Stimulated activated CD4-positive, alpha-beta T cell treated with anti-CD3 and anti-CD28 coated beads, Interleukin-2, amount 100 ng/mL, for 24 hours (primary cell): ENCODE results near the gene SLC29A3.

ENCODE experiments used
- DNase-seq, 2 donors: peaks; one replicate each; pipeline ENCODE4 v3.0.0-alpha.2; 2020

Gene SLC29A3

GRCh38 chr10:71301371-71301916 is 17.6 kb upstream of the SLC29A3 start:
- no peak for DNase-seq

GRCh38 chr10:71302451-71302850 is 16.6 kb upstream of the SLC29A3 start:
- no peak for DNase-seq

- DNase-seq = no peak
These were observed 16.0 kb upstream of the SLC29A3 start for GRCh38 chr10:71302874-71303568.

- no peak for DNase-seq
These were observed 15.5 kb upstream of the SLC29A3 start for GRCh38 chr10:71303569-71303907.

- DNase-seq = no peak
These were observed 14.1 kb upstream of the SLC29A3 start for GRCh38 chr10:71304914-71305313.

GRCh38 chr10:71306979-71307378 is 12.1 kb upstream of the SLC29A3 start:
- DNase-seq = no peak

- no peak for DNase-seq
These were observed 11.5 kb upstream of the SLC29A3 start for GRCh38 chr10:71307469-71308085.

- DNase-seq = no peak
These were observed 10.8 kb upstream of the SLC29A3 start for GRCh38 chr10:71308244-71308643.

GRCh38 chr10:71308985-71309384 is 10.1 kb upstream of the SLC29A3 start:
- no peak for DNase-seq

- DNase-seq = no peak
These were observed 9.1 kb upstream of the SLC29A3 start for GRCh38 chr10:71309919-71310318.

GRCh38 chr10:71312220-71312619 is 6.8 kb upstream of the SLC29A3 start:
- no peak for DNase-seq

GRCh38 chr10:71312811-71313789 is 6.0 kb upstream of the SLC29A3 start:
- no peak for DNase-seq

- peak; percentile 63 to 66 for DNase-seq
These were observed 4.9 kb upstream of the SLC29A3 start for GRCh38 chr10:71314028-71314693.

GRCh38 chr10:71314694-71315225 is 4.3 kb upstream of the SLC29A3 start:
- DNase-seq = no peak

GRCh38 chr10:71316056-71316785 is 2.8 kb upstream of the SLC29A3 start:
- DNase-seq = no peak

- no peak for DNase-seq
These were observed 2.3 kb upstream of the SLC29A3 start for GRCh38 chr10:71316786-71317160.

- DNase-seq = no peak
These were observed 1.3 kb upstream of the SLC29A3 start for GRCh38 chr10:71317739-71318138.

- no peak for DNase-seq
These were observed 837 bp downstream of the SLC29A3 start for GRCh38 chr10:71319800-71320392.

GRCh38 chr10:71320592-71320991 is 1.5 kb downstream of the SLC29A3 start:
- DNase-seq = no peak

GRCh38 chr10:71321386-71321785 is 2.3 kb downstream of the SLC29A3 start:
- no peak for DNase-seq

GRCh38 chr10:71323407-71323806 is 4.3 kb downstream of the SLC29A3 start:
- DNase-seq = no peak
